Measurements from ENCODE around the gene ADARB2.
"Not testable (repeated sequence)": the region's sequence is repeated elsewhere in the genome, so short reads cannot be mapped to it uniquely, and the experiment has no call there.

The ADARB2 gene

GRCh38 chr10:1401071-1401965 is 336.0 kb downstream of the ADARB2 start:
- no peak for DNase-seq

GRCh38 chr10:1400101-1401070 is 336.9 kb downstream of the ADARB2 start:
- no peak for DNase-seq

GRCh38 chr10:1399431-1400100 is 337.8 kb downstream of the ADARB2 start:
- DNase-seq, result no peak

- no peak for DNase-seq
These were observed 338.5 kb downstream of the ADARB2 start for GRCh38 chr10:1398626-1399410.

GRCh38 chr10:1398116-1398515 is 339.2 kb downstream of the ADARB2 start:
- DNase-seq, result not testable (repeated sequence)

- DNase-seq, result no peak
These were observed 341.1 kb downstream of the ADARB2 start for GRCh38 chr10:1396297-1396635.

GRCh38 chr10:1395481-1396296 is 341.6 kb downstream of the ADARB2 start:
- no peak for DNase-seq

GRCh38 chr10:1395025-1395480 is 342.3 kb downstream of the ADARB2 start:
- no peak for DNase-seq

- no peak for DNase-seq
These were observed 343.0 kb downstream of the ADARB2 start for GRCh38 chr10:1394155-1394912.

- no peak for DNase-seq
These were observed 343.8 kb downstream of the ADARB2 start for GRCh38 chr10:1393481-1393880.

- DNase-seq, result no peak
These were observed 345.2 kb downstream of the ADARB2 start for GRCh38 chr10:1392127-1392526.

- DNase-seq, result no peak
These were observed 347.1 kb downstream of the ADARB2 start for GRCh38 chr10:1390200-1390599.

GRCh38 chr10:1384026-1384425 is 353.3 kb downstream of the ADARB2 start:
- no peak for DNase-seq

- DNase-seq, result no peak
These were observed 354.6 kb downstream of the ADARB2 start for GRCh38 chr10:1382711-1383110.

- no peak for DNase-seq
These were observed 356.0 kb downstream of the ADARB2 start for GRCh38 chr10:1381339-1381738.

GRCh38 chr10:1380088-1380671 is 357.1 kb downstream of the ADARB2 start:
- DNase-seq, result no peak

GRCh38 chr10:1379601-1380000 is 357.7 kb downstream of the ADARB2 start:
- no peak for DNase-seq

GRCh38 chr10:1378473-1378872 is 358.9 kb downstream of the ADARB2 start:
- DNase-seq, result no peak

- no peak for DNase-seq
These were observed 359.5 kb downstream of the ADARB2 start for GRCh38 chr10:1377740-1378397.

GRCh38 chr10:1377231-1377630 is 360.1 kb downstream of the ADARB2 start:
- no peak for DNase-seq

Measured in CD4-positive, alpha-beta T cell treated with Interleukin-12 subunit alpha and Interleukin-12 subunit beta, for 1 hour (primary cell).